ENCODE data around the gene ZBTB39. TPM values are rescaled to one million over a fixed set of nuclear protein-coding genes. Genes with fewer than 3 reads are reported as not detected.

Gene ZBTB39
- polyA plus RNA-seq, 1 donor from 2014 or later, result 6.4 TPM

DNA sequence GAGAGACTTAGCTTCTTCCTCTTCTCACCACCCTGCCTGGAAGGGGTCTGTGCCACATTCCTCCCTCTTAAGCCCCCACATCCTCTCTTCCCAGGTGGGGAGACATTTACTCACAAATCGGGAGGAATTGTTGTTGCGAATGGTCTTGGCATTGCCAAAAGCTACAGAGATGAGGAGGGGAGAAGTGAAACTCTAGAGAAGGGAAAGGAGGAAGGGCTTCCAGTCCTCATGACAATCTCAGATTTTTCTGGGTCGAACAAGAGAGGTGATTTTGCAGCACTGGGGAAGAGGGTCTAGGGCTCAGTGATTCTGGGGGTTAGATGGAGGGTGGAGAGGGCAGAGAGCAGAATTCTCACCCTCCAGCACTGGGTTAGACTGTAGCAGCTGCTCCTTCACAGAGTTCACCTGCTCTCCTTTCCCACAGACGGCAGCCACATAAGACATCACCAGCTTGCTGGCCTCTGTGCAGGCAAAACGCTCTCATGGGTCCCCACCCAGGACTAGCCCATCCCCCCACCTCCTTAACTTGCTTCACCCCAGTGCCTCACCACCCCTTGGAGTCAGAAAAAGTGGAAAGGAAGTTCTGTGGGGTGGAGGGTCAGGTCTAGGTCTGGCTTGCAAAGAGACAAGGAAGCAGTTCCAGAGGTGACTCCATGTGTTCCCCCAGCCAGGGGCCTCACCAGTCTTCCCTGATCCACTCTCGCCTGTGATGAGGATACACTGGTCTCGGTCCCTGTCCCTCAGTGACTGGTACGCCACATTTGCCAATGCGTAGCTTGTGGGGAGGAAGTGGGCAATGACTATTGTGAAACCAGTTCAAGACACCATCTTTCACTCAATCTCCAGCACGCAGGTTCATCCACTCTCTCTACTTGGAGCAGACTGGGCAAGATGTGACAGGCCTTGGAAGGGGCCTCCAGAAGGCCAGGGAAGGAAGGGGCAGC, 40.9 kb upstream of the ZBTB39 start:
- H3K4me2 ChIP-seq (ENCODE audit: low read length), result no peak overlapping the region
- no peak overlapping the region for H3K27ac ChIP-seq (ENCODE audit: low read length)
- no peaks in the 10 kb centered on the region for H3K36me3 ChIP-seq (ENCODE audit: insufficient read depth, low read length)
- no peaks in the 10 kb centered on the region for H3K79me2 ChIP-seq (replicated peaks; ENCODE audit: insufficient read depth, low read length)
- TF ChIP-seq RAD21 (conservative IDR thresholded peaks at IDR 0.05), result no peak
- no peak for TF ChIP-seq EP300 (conservative IDR thresholded peaks at IDR 0.05; ENCODE audit: poor library complexity, severe bottlenecking)
- TF ChIP-seq SMC3 (conservative IDR thresholded peaks at IDR 0.05; ENCODE audit: poor library complexity), result no peak
- TF ChIP-seq CTCF (IDR thresholded peaks at IDR 0.05; ENCODE audit: poor library complexity, severe bottlenecking), result no peak
- no peak for TF ChIP-seq REST (IDR thresholded peaks at IDR 0.05; ENCODE audit: borderline replicate concordance)
- TF ChIP-seq MXI1 (conservative IDR thresholded peaks at IDR 0.05; ENCODE audit: poor library complexity, severe bottlenecking), result no peak
- no peak for TF ChIP-seq POLR2AphosphoS5 (IDR thresholded peaks at IDR 0.05)
- TF ChIP-seq TAF1 (IDR thresholded peaks at IDR 0.05; ENCODE audit: low read depth), result no peak
- no peak for TF ChIP-seq EZH2 (IDR thresholded peaks at IDR 0.05; ENCODE audit: borderline replicate concordance, insufficient read depth, low read length, poor library complexity, severe bottlenecking)
- H3K27me3 ChIP-seq (ENCODE audit: insufficient read depth, low read depth, low read length), result no peaks in the 10 kb centered on the region
- no peak overlapping the region for H2AFZ ChIP-seq (ENCODE audit: low read depth, low read length)
- no peaks in the 10 kb centered on the region for H3K9me3 ChIP-seq (ENCODE audit: low read length)
- H3F3A ChIP-seq (ENCODE audit: insufficient read depth, low read length, poor library complexity, severe bottlenecking), result no peaks in the 10 kb centered on the region
- no peak overlapping the region for H3K9ac ChIP-seq (ENCODE audit: low read length)
- H4K20me1 ChIP-seq (ENCODE audit: insufficient read depth), result no peaks in the 10 kb centered on the region
- no peaks in the 10 kb centered on the region for H3K9me2 ChIP-seq (ENCODE audit: insufficient read depth, low read length)
- no peak overlapping the region for H3K4me3 ChIP-seq (ENCODE audit: low read length)

DNA sequence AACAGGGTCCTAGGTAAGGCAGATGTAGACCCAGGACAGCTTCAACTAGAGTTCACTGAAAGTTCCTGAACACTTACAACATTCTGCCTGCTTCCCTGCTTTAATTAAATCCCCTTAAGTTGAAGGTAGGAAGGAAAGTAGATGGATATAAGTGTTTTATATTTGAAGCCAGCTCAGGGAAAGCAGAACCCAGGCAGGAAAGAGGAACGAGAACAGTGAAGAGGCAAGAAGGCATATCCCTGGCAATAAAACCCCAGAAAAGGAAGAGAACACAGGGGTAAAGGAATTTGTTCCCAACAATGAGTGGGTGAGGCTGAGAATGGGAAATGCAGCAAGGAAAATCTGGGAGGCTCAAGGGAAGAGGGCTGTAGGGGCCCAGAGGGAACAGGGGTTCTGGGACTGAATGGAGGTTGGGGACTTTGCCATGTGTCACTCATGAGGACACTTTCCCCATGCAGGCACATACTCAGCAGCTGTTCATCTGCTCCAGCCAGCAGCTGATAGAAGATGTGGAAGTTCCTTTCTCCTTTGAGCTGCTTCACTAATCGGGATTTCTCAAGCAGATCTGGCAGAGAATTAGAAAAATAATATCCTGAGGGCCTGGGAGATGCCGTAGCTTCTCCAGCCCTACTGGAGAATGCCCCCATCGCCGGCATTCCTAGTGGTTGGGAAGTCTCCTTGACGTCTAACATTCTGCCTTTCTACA, 39.9 kb upstream of the ZBTB39 start:
- Histone ChIP-seq H3K79me2 (replicated peaks; ENCODE audit: insufficient read depth, low read length) (no peaks in the 10 kb centered on the region), H3K27ac (ENCODE audit: low read length) (no peak overlapping the region), H2AFZ (ENCODE audit: low read depth, low read length) (no peak overlapping the region), H4K20me1 (ENCODE audit: insufficient read depth) (no peaks in the 10 kb centered on the region), H3K4me2 (ENCODE audit: low read length) (no peak overlapping the region), H3K9me2 (ENCODE audit: insufficient read depth, low read length) (no peaks in the 10 kb centered on the region), H3K9me3 (ENCODE audit: low read length) (no peaks in the 10 kb centered on the region), H3K4me3 (ENCODE audit: low read length) (no peak overlapping the region), H3K9ac (ENCODE audit: low read length) (no peak overlapping the region), H3F3A (ENCODE audit: insufficient read depth, low read length, poor library complexity, severe bottlenecking) (no peaks in the 10 kb centered on the region), H3K36me3 (ENCODE audit: insufficient read depth, low read length) (no peaks in the 10 kb centered on the region), H3K27me3 (ENCODE audit: insufficient read depth, low read depth, low read length) (no peaks in the 10 kb centered on the region)
- TF ChIP-seq MXI1 (conservative IDR thresholded peaks at IDR 0.05; ENCODE audit: poor library complexity, severe bottlenecking) (no peak), POLR2AphosphoS5 (IDR thresholded peaks at IDR 0.05) (no peak), REST (IDR thresholded peaks at IDR 0.05; ENCODE audit: borderline replicate concordance) (no peak), EP300 (conservative IDR thresholded peaks at IDR 0.05; ENCODE audit: poor library complexity, severe bottlenecking) (no peak), CTCF (IDR thresholded peaks at IDR 0.05; ENCODE audit: poor library complexity, severe bottlenecking) (no peak), TAF1 (IDR thresholded peaks at IDR 0.05; ENCODE audit: low read depth) (no peak), EZH2 (IDR thresholded peaks at IDR 0.05; ENCODE audit: borderline replicate concordance, insufficient read depth, low read length, poor library complexity, severe bottlenecking) (no peak), RAD21 (conservative IDR thresholded peaks at IDR 0.05) (no peak), SMC3 (conservative IDR thresholded peaks at IDR 0.05; ENCODE audit: poor library complexity) (no peak)
